Measurements from ENCODE around the gene NCAM2.

NCAM2 gene

GRCh38 chr21:21241391-21241790, 243.2 kb downstream of the NCAM2 start:
- Histone ChIP-seq H3K27ac (no peak overlapping the region), H3K4me3 (no peak overlapping the region)
- TF ChIP-seq CTCF (IDR thresholded peaks at IDR 0.05): no peak
- no peak for DNase-seq (ENCODE audit: low spot score)

DNA sequence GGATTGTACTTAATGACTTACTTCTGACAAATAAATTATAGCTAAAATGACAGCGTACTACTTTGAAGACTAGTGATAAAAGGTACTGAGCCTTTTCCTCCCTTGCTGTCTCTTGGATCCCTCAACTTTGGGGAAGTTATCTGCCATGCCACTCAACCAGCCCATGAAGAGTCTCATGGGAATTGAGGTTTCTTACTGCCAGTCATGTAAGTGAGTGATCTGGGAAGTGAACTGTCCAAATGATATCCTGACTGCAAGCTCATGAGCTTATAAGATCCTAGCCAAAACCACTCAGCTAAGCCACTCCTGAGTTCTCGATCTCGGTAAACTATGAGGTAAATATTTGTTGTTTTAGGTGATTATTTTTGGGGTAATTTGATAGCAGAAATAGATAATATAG, 247.8 kb downstream of the NCAM2 start:
- Histone ChIP-seq H3K4me3 (no peak overlapping the region), H3K27ac (no peak overlapping the region)
- TF ChIP-seq CTCF (IDR thresholded peaks at IDR 0.05): no peak
- DNase-seq (ENCODE audit: low spot score): no peak

GRCh38 chr21:21247424-21247823, 249.2 kb downstream of the NCAM2 start:
- Histone ChIP-seq H3K27ac (no peak overlapping the region), H3K4me3 (no peak overlapping the region)
- no peak for DNase-seq (ENCODE audit: low spot score)
- no peak for TF ChIP-seq CTCF (IDR thresholded peaks at IDR 0.05)

DNA sequence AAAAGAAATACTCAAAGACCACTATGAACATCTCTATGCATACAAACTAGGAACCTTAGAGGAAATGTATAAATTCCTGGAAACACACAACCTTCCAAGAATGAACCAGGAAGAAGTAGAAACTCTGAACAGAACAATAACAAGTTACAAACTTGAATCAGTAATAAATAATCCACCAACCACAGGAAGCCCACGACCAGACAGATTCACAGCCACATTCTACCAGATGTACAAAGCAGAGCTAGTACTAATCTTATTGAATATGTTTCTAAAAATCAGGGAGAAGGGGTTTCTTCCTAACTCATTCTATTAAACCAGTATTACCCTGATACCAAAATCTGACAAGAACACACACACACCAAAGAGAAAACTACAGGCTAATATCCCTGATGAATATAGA, 263.8 kb downstream of the NCAM2 start:
- no peak for DNase-seq (ENCODE audit: low spot score)
- no peak overlapping the region for H3K27ac ChIP-seq
- no peak overlapping the region for H3K4me3 ChIP-seq
- TF ChIP-seq CTCF (IDR thresholded peaks at IDR 0.05): no peak

GRCh38 chr21:21268061-21268471, 269.9 kb downstream of the NCAM2 start:
- H3K27ac ChIP-seq: no peak overlapping the region
- no peak for TF ChIP-seq CTCF (IDR thresholded peaks at IDR 0.05)
- H3K4me3 ChIP-seq: no peak overlapping the region
- no peak for DNase-seq (ENCODE audit: low spot score)

- TF ChIP-seq CTCF (IDR thresholded peaks at IDR 0.05): no peak
- Histone ChIP-seq H3K4me3 (no peak overlapping the region), H3K27ac (no peak overlapping the region)
- DNase-seq (ENCODE audit: low spot score): no peak
These were observed 270.7 kb downstream of the NCAM2 start for GRCh38 chr21:21268885-21269284.

GRCh38 chr21:21279193-21279901, 281.1 kb downstream of the NCAM2 start:
- Histone ChIP-seq H3K27ac (no peak overlapping the region), H3K4me3 (no peak overlapping the region)
- TF ChIP-seq CTCF (IDR thresholded peaks at IDR 0.05): no peak
- no peak for DNase-seq (ENCODE audit: low spot score)

Data from coronary artery (tissue), 2 donors.